GM19438 (cell line): ENCODE results near the gene ASL.
"Not testable (repeated sequence)": the region's sequence is repeated elsewhere in the genome, so short reads cannot be mapped to it uniquely, and the experiment has no call there.

Experiments
- ATAC-seq: cut with Tn5 transposase; IDR thresholded peaks from one replicate; pipeline ENCODE4 v1.9.1; 2021; ENCODE audit warnings: low read depth; ENCODE audit not compliant: unreplicated experiment

The ASL gene

DNA sequence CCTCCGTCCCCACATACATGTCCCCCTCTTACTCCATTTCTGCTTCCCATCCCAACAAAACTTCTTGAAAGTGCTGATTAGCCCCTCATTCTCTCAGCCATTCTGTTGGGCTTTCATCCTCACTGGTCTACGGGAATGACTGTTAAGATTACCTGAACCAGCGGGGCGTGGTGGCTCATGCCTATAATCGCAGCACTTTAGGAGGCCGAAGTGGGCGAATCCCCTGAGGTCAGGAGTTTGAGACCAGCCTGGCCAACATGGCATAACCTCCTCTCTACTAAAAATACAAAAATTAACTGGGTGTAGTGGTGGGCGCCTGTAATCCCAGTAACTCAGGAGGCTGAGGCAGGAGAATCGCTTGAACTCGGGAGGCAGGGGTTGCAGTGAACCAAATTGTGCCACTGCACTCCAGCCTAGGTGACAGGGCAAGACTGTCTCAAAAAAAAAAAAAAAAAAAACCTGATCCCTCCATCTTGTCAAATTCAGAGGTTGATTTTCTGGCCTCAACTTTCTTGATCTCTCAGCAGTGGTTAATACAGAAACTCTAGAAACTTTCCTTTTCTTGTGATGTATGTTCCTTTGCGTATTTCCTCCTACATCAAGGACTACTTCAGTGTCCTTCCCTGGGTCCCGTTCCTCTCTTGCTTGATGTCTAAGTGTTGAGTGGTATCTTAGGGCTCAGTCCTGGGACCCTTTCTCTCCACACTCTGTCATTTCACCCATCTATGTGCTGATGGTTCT lies 41.2 kb downstream of the ASL start:
- not testable (repeated sequence) for ATAC-seq

DNA sequence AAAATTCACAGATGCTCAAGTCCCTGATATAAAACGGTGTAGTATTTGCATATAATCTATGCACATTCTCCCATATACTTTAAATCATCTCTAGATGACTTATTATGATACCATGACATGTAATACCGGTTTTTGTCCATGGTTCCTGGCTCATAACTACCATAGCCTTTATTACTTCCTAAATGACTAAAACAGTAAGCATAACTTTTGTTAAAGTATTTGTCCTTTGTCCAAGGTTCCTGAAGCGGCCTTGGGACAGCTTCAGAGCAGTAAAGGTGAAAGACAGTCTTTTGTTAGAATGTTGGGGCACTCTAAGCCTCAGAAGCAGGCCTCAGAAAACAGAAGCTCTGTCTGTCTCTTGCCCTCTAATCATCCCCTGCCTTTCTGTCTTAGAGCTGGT lies 43.0 kb downstream of the ASL start:
- no peak for ATAC-seq

DNA sequence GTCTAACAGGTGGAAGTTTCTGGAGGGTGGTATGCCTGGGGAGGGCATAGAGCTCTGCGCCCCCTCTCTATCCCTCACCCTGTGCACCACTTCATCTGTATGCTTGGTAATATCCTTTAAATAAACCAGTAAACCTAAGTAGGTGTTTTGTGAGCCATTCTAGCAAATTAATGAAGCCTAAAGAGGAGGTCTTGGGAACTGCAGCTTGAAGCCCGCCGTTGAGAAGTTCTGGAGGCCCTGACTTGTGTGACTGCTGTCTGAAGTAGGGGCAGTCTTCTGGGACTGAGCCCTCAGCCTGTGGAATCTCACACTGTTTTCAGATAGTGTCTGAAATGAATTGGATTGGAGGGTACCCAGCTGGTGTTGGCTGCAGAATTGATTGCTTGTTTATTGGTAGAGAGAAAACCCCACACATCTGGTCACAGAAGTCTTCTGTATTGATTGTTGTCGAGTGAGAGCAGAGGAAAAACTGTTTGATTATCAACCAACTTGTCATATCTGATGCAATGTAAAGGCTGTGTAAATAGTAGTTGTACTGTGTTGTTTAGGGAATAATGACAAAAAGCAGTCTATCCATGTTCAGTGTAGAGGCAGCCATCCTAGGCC lies 43.7 kb downstream of the ASL start:
- no peak for ATAC-seq

DNA sequence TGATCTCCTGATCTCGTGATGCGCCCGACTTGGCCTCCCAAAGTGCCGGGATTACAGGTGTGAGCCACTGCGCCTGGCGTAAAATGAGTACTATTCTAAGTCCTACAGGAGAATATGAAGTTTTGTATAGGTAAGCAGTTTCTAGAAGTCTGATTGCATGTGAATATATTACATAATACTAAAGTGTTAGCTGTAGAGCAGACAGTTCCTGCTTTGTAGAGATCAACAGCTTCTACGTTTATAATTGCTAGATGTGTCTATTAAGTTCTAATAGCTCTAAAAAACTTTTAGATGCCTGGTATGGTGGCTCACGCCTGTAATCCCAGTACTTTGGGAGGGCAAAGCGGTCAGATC lies 47.5 kb downstream of the ASL start:
- ATAC-seq = no peak

DNA sequence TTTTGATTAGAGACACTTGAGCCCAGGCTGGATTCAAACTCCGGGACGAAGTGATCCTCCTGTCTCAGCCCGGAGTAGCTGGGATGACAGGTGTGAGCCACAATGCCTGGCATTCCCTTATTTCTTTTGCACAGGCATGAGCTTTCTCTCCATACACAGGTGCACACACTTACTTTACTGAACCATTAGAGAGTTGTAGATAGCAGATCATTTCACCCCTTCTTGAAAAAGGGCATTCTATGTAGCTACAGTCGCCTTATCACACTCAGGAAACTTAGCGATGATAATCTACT lies 48.9 kb downstream of the ASL start:
- ATAC-seq = not testable (repeated sequence)

DNA sequence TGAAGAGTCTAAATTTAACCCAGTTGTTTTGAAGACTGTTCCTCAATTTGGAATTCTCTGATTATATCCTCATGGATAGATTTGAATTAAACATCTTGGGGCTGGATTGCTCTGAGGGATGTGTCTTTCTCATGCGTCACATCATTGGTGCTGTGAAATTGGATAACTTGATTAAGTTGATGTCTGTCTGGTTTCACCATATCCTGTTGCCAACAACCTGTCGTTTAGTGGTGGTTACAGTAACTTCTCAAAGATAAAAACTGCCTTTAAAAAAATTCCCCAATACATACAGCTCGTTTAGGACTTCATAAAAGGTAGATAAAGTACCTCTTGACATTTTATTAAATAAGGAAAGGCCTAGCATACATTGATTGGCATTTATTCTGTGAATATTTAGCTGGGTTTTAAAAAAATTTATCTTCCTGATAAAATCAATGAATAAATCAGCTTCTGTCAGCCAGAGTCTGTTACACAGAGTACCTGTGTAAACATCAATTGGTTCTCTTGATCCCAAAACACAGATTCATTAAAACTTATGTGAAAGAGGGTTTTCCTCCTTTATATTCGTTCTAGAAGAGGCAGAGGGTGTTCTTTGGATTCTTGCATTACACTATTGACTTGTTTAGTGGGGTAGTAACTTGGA lies 49.6 kb downstream of the ASL start:
- no peak for ATAC-seq

DNA sequence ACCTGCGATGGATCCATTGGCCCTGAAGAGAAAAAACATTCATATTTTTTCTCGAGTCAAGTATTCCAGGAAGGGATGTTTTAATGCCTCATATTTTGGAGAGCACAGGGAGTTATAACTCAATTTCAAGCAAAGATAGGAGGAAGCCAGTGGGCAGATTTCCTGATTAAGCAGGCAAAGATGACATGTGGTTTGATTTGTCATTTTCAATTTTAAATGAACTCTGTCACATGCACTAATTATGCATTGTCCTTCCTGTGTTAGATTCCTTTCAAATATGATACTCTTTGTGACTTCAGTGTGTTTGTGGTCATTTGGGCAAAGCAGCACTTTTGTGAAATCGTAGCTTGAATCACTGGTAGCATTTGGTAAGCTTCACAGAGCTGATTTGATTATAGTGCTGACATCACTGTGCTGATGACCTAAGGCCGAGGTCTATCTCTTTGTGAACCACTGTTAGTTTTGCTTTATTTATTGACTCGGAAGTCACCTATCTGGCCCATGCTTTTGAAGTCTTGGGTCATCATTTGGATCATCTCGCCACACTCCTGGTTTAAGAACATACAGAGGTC lies 50.2 kb downstream of the ASL start:
- not testable (repeated sequence) for ATAC-seq

DNA sequence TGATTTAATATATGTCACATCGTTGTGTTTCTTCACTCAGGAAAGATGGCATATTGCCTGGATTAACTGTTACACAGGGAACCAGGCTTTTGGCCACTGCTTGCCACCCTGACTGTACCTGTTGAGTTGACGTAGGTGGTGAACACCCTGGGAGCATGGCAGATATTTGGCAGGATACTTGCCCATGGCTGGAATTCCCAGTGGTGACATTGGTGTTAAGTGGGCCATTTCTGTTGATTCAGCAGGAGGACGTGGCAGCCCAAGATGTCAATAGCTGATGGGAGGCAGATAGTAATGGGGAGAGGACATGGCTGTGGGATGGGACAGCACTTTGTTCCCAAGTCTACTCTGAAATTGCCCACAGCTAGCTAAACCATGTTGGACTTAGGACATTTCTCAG lies 51.6 kb downstream of the ASL start:
- ATAC-seq = not testable (repeated sequence)

DNA sequence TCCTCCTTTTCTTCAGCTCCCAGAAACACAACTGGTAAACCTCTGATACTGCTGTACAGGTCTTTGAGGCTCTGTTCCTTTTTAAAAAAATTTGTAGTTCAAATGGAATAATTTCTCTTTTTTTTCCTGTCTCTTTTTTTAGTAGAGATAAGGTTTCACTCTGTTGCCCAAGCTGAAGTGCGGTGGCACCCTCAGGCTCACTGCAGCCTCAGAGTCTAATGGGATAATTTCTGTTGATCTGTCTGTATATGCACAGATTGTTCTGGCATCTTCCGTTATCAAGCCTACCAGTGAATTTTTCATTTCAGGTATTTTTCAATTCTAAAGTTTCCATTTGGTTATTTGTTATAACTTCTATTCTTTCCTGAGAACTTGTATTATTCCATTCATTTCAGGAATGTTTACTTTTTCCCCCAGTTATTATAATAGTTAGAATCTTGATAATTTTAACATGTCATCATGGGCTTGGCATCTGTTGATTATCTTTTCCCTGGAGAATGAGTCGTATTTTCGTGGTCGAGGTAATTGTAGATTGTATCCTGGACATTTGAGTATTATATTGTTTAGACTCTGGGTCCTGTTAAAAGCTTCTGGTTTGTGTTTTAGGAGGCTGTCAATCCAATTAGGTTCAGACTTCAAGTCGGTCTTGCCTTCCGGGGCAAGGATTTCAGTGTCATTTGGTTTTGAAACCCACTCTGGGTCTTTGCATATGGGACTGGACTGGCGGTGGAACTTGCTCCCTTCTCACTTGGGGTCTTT lies 63.6 kb downstream of the ASL start:
- ATAC-seq = no peak

DNA sequence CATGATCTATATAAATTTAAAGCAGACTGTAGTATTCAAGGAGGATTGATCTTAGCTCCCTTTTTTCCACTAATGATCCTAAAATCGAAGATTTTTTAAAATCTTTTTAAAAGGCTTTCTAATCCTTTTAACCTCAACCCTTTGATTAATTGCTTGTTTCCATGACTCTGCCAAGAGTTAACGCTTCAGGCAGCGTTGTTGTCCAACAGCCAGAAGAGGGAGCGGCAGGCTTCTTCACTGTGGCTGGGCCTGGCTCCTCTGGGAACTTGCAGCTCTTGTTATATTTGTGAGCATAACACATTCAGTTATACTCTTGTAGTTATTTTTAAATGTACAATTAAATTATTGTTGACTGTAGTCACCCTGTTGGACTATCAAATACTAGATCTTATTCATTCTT lies 65.3 kb downstream of the ASL start:
- no peak for ATAC-seq

DNA sequence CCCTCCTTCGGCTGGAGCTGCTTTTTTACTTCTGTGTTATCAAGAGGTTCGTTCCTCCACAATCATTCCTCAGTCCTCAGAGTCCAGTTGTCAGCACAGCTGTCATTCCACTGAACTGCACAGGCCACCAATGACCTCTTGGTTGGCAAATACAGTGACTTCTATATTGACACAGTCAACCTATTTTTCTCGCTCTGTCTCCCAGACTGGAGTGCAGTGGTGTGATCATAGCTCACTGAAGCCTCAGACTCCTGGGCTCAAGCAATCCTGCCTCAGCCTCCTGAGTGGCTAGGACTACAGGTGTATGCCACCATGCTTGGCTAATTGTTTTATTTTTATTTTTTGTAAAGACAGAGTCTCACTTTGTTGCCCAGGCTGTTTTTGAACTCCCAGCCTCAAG lies 66.7 kb downstream of the ASL start:
- ATAC-seq = no peak

DNA sequence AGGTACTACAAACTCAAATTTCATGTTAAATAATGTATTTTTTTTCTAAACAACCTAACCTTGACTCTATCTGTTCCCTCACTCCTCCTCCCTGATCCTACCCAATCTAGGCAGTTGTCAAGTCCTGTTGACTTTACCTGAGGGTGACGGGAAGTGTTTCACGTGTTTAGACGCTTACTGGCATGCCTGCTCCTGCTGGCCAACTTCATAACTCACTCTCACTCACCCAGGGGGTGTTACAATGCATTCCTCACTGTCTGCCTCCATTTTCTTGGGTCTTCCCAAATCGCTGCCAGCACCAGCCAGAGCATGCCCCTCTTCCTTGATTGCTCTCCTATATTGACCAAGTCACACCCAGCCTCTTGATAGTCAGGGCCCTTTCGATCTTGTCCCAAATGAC lies 67.4 kb downstream of the ASL start:
- no peak for ATAC-seq
